GM03348 (cell line): ENCODE data around the gene INPP5D.
"Not testable (repeated sequence)": the region's sequence is repeated elsewhere in the genome, so short reads cannot be mapped to it uniquely, and the experiment has no call there.

Experiments used
- DNase-seq: peaks from one replicate; pipeline ENCODE4 v3.0.0; 2012; ENCODE audit warnings: low spot score

Gene INPP5D

GRCh38 chr2:233116946-233117345 lies 56.8 kb downstream of the INPP5D start:
- DNase-seq = no peak

DNA sequence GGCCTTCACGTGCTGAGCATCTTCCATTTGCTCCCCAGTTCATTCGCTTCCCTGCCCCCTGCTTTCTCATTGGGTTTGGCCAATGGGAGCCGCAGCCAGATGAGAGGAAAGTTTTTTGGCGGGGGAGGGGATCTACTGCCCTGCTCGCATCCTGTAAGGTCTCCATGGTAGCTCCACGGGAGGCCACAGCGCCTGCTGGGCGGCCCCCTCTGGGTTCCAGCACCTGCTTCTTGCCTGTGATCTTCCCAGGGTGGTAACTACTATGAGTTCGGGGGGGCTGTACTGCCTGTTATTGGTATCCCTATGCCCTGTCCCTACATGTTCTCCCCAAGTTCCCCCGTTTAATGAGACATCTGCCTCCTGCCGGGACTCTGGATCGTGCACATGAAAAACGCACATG lies 57.2 kb downstream of the INPP5D start:
- DNase-seq = no peak

DNA sequence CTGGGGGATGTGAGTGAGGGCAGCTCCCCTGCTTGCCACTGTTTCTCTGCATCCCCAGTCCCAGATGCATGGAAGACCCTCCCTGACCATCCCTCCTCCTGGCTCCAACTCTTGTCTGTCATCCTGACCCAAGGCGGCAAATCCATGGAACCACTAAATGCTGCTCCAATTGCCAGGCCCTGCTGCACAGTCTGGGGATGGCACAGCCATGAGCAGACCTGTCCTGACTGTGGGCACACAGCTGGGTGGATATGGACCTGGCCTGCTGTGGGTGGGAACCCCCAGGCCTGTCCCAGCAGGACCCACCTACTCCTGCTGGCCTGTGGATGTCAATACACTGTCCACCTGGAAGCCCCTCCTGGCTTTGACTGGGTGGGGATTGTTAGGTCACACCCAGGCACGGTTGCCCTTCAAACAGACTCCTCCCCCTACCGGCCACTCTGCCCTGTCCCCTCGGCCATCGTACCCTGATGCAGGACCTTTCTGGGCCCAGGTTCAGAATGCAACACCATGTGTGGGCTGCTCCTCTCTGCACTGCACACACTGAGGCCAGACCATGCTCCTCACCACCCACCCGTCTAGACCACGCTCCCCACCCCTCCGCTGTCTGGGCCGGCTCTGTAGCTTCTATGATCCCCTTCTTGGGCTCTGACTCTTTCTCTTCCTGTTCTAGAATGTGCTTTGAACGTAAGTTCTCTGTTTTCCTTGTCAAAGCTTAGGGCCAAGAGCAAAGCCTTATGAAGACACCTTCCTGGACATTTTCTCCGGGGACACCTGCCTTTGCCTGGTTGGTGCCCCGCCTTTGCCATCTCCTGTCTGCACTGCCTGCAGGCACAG lies 57.9 kb downstream of the INPP5D start:
- no peak for DNase-seq

DNA sequence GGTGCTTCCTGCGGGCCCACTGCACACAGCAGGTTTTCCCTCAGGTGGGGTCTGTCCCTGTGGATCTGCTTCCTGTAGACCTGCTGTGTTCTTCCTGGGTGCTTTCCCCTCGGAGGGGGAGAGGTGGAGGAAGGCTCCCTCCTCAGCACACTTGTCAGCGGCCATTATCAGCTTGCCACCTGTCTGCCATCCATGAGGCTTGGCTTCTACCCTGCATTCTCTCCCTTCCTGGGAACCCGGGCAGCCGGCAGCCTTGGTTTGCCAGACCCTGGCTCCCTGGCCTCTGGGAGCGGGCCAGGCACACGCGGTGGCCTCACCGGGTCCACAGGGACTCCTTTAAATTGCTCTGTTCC lies 58.5 kb downstream of the INPP5D start:
- no peak for DNase-seq

DNA sequence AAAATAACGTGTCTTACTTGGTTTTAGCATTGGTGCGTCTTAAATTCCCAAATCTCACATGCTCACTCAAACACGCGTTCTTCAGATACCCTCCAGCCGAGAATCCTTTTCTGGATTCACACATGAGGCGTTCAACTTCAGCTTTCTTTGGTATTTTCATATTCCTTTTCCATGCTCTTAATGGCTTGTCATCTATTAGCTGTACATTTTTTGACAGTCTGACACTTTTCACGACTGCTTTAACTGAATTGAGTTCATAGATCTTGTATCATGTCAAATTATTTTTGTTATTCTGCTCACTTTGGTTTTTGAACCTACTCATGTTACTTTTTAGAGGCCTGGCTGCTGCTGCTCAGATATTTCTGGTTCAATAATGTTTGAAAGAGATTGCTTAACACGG lies 59.0 kb downstream of the INPP5D start:
- DNase-seq = no peak

- no peak for DNase-seq
Measured at GRCh38 chr2:233119806-233120205, 59.7 kb downstream of the INPP5D start.

DNA sequence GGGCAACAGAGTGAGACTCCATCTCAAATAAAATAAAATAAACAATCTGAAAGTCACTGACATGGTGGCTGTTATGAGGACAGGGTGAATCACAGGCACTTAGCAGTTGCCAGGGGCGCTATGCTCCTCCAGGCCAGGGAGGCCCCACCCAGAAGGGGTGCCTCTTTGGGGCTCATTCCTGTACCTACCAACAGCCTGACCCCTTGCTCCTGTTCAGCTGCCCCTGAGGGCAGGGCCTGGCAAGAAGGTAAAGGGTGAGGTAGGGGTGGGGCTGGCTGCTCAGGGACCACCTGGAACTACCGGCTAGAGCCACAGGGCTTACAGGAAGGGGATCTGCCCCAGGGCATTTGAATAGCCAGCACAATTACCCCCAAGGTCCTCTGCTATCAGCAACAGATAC lies 60.3 kb downstream of the INPP5D start:
- no peak for DNase-seq

- no peak for DNase-seq
Measured at GRCh38 chr2:233121856-233122255, 61.7 kb downstream of the INPP5D start.

DNA sequence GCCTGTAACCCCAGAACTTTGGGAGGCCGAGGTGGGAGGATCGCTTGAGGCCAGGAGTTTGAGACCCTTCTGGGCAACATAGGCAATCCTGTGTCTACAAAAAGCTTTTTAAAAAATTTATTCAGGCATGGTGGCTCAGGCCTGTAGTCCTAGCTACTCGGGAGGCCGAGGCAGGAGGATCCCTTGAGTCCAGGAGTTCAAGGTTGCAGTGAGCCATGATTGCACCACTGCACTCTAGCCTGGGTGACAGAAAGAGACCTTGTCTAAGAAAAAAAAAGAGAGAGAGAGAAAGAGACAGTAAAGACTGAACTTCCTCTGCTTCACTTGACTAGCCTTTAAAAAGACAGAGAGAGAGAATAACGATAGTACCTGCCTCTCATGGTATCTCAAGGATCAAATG lies 62.4 kb downstream of the INPP5D start:
- DNase-seq = no peak

- DNase-seq = not testable (repeated sequence)
Measured at GRCh38 chr2:233123576-233123975, 63.4 kb downstream of the INPP5D start.

DNA sequence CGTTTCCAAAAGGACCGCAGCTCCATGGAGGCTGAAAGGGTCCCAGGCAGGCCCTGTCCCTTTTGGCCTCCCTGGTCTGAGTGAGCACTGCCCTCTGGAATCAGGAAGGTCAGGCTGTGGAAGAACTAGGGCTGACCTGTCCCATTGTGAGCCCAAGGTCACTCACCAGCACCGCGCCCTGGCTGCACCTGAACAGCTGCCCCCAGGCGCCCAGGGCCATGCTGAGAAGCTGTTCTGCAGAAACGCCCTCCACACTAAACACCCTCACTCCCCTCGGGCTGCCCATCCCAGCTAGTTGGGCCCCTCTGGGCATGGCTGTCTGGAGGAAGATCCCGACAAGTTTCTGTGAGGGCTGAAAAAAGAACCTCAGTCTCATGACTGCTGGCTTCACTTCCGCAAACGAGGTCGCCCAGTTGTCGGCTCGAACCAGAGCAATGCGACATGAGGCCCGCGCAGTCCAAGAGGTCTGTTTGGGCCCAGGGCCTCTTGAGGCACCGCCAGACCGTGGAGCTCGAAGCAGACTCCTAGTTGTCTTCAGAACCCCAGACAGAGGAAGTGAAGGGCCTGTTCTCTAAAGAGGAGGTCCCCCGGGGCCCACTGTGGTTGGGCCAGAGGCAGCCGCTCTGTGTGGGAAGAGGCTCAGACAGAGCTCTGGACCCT lies 64.4 kb downstream of the INPP5D start:
- DNase-seq = no peak

DNA sequence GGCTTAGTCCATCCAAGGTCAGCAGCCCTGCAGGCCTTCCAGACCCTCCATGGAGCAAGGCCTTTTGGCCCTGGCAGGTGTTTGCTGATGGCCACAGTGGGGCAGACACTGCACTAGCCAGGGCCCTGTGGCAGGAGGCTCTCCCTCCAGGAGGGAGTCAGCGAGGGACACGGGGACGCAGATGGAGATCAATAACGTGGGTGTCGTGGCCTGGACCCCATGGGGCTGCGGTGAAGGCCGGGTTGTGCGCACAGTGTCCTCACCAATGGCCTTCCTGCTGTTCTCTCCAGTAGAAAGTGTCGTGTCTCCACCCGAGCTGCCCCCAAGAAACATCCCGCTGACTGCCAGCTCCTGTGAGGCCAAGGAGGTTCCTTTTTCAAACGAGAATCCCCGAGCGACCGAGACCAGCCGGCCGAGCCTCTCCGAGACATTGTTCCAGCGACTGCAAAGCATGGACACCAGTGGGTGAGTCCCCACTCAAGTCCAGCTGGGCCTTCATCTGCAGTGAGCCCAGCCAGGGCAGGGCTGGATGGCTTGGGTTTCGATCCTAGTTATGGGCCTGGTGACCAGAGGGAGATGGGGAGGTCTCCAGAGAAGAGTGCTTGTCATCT lies 65.4 kb downstream of the INPP5D start:
- no peak for DNase-seq

DNA sequence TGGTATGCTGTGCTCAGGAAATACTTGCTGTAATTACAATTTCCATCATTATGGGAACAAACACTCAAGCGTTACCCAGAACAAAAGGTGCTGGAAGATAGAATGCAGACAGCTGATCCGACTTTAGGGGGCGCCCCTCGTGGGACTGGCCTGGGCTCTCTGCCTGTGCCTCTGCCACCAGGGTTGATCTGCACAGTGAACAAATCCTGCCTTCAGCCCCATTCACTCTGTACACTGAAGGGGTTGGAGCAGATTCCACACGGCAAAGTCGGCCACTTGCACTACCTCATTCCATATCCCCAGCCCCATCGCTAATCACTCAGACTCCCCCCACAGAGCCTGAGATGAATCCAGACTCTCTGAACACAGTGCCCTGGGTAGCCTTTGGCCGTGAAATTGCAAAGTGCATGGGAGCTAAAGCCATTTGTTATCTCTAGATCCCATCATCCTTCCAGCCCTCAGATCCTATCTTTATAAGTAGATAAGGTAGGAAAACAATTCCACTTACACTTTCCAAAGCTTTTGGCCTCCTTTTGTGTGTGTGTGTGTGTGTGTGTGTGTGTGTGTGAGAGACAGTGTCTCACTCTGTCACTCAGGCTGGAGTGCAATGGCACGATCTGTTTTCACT lies 69.3 kb downstream of the INPP5D start:
- DNase-seq = no peak

DNA sequence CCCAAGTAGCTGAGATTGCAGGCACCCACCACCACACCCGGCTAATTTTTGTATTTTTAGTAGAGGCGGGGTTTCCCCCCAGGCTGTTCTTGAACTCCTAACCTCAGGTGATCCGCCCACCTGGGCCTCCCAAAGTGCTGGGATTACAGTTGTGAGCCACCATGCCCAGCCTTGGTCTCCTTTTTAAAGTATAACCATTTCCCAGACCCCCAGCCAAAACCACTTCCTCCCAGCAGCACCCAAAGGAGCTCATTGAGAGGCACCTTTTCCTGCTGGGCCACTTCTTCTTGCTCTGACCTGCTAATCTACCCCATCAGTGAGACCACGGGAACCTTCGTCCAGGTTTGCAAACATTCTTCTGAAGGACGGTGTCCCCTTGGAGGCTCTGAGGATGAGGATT lies 69.9 kb downstream of the INPP5D start:
- no peak for DNase-seq

DNA sequence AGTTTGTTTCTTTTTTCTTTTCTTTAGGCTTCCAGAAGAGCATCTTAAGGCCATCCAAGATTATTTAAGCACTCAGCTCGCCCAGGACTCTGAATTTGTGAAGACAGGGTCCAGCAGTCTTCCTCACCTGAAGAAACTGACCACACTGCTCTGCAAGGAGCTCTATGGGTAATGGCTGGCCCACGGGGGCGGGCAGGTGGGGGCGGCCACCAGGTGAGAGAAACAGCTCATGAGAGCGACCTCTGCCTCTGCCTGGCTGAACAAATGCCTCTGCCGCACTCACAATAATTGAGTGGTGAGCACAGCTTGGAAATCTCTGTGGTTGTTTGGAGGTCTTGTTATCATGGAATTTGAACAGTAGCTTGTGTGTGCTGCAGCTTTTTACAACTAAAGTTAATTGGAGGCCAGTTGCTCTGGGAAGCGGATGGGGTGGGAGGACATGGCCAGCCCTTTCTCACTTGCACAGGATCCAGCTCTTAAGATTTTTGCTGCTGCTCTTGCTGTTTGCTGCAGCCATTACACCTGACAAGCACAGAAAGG lies 70.4 kb downstream of the INPP5D start:
- DNase-seq = no peak

DNA sequence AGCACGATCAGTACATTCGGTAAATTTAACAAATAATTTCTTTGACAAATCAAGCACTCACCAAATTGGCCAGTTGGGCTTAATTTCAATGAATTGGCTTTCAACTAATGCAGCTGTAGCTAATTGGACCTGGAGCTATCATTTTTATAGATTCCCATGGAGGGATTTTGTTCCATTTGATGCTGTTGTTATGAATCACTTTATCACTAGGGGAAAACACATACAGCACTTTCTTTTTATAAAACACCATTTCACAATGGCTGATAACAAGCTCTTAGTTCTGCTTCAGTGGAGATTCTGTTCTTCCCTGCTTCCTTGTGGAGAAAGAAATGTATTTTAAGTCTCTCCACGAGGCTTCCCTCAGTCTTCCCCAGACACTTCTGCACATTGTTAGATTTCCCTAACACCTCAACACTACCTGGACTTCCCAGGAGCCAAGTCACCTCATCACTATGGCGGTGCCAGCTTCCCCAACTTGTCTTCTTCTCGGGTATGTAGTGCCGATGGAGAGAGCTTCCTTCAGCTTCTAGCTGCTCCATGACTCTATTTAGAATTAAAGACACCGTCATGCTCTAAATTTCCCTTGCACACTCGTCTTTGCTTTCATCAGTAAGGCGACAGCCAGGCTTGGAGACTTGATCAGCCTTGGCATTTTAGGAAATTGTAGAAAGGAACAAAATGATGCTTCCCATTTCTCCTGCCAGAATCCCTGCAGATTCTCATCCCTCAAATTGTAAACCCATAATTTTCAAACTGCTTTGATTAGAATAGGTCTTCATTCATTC lies 72.0 kb downstream of the INPP5D start:
- DNase-seq = no peak

DNA sequence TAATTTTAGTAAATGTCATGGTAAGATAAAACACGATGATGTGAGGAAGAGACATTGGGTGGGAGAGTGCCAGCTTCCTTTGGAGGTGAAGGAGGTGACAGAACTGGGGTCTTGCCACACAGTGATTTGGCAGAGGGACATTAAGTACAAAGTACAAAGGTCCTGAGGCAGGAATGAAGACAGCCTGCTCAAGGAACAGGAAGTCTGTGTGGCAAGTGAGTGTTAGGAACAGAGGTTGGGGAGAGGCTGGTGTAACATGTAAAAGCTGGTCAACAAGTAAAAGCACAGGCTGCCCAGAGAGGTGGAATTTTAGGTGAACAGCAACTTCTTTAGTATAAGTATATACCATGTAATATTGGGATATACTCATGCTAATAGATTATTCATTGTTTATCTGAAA lies 73.1 kb downstream of the INPP5D start:
- DNase-seq = no peak

GRCh38 chr2:233135421-233135820 lies 75.3 kb downstream of the INPP5D start:
- DNase-seq = no peak

GRCh38 chr2:233137040-233137439 lies 76.9 kb downstream of the INPP5D start:
- no peak for DNase-seq

DNA sequence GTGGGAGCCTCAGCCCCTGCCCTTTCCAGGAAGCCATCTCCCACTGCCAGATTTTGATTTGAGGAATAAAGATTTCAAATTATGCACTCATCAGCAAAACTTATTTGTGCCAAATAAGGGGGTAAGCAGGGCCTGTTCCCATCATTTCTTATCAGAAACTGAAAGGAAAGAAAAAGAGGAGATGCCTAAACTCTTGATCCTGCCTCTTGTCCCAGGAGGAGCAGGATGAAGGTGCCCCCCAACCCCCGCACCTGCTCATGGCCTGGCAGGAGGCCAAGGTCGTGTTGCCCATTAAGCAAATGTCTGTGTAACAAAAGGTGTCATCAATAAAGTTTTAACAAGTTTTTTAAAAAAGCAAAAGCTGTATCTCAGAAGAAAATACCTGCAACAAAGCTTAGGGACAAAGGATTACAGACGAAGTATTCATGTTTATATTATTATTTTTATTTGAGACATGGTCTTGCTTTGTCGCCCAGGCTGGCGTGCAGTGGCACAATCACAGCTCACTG lies 80.0 kb downstream of the INPP5D start:
- no peak for DNase-seq

DNA sequence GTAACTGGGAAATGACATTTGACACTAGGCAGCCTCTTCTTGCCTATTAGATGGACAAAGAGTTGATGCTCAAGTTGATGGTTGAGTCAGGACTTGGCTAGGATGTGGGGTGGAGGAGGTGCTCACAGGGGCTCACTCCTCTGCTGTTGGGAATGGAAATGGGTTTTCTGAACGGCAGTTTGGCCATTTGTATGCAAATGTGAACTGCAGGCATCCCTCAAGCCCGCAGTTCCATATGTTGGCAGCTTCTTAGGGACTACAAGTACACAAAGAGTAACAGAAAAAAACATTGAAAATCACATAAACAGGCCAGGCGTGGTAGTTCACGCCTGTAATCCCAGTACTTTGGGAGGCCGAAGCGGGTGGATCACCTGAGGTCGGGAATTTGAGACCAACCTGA lies 80.8 kb downstream of the INPP5D start:
- DNase-seq = no peak

DNA sequence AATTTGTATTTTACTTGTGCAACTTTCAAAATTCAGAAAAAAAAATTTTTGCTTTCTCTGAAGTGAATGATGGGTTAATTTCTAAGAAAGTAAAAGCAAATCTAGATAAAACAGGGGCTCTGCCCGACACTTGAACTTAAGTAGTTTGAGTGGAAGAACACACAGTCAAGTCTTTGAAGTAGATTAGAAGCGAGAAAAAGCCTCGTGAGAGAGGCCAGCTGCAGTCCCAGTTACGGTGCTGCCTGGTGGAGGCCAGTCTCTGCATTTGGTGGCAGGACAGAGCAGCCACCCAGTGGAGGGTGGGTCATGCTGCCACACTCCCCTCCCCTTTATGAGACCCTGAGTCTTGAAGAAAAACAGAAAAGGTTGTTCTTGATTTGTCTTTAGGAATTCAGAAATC lies 81.8 kb downstream of the INPP5D start:
- DNase-seq = no peak
